Transverse colon (tissue), 4 donors: ENCODE measurements around the gene HOXC4. TPM values are rescaled to one million over a fixed set of nuclear protein-coding genes. Genes with fewer than 3 reads are reported as not detected.

Source experiments
- DNase-seq: peaks from one replicate; pipeline ENCODE4 v3.0.0-alpha.2; 2019
- H3K27ac ChIP-seq, 4 donors: fragments of 200-600 bp; sonication (generic); 2 replicates each; pipeline ENCODE4 v1.5.1; 2016 to 2018; ENCODE audit warnings: inconsistent platforms in 4 of 4
- H3K27me3 ChIP-seq: fragments of 200-600 bp; sonication (generic); 2 replicates; pipeline ENCODE4 v1.5.1; 2017; ENCODE audit warnings: inconsistent platforms
- H3K36me3 ChIP-seq, 4 donors: fragments of 200-600 bp; sonication (generic); 2 replicates each; pipeline ENCODE4 v1.5.1; 2017 to 2019; ENCODE audit warnings: inconsistent platforms in 4 of 4
- H3K4me1 ChIP-seq, 4 donors: fragments of 200-600 bp; sonication (generic); 2 replicates each; pipeline ENCODE4 v1.5.1; 2017 to 2020; ENCODE audit warnings: inconsistent platforms in 4 of 4
- H3K4me3 ChIP-seq, 4 donors: fragments of 200-600 bp; sonication (generic); 1 replicate in 1 of 4; 2 replicates in 3 of 4; pipeline versions ENCODE4 v1.5.1 to v1.6.1; 2017 to 2019; ENCODE audit warnings: inconsistent platforms in 4 of 4
- H3K9me3 ChIP-seq, 2 donors: fragments of 200-600 bp; sonication (generic); 2 replicates each; pipeline ENCODE4 v1.5.1; 2017 to 2019; ENCODE audit warnings: inconsistent platforms in 2 of 2
- EP300 ChIP-seq: sonication (generic); formaldehyde crosslinking; IDR thresholded peaks from one replicate; pipeline ENCODE4 v1.6.1; 2017; ENCODE audit warnings: antibody characterized with exemption, low read depth
- POLR2A ChIP-seq: fragments of 450-650 bp; IDR thresholded peaks from one replicate; pipeline ENCODE4 v1.6.1; 2016; ENCODE audit warnings: antibody characterized with exemption, mild to moderate bottlenecking, moderate library complexity
- POLR2AphosphoS5 ChIP-seq, 3 donors: sonication (generic); formaldehyde crosslinking; IDR thresholded peaks; one replicate each; pipeline ENCODE4 v1.6.1; 2016; ENCODE audit warnings: antibody characterized with exemption in 3 of 3
- WGBS, 2 donors: methylation state at CpG; one replicate each; pipeline ENCODE4 v1.1.5; 2018; ENCODE audit warnings: low coverage in 1 of 2; 5-methylcytosine and 5-hydroxymethylcytosine counted together
- in situ Hi-C, 4 donors: fragments of 200-750 bp; cut with MboI; loops; one replicate each; pipeline versions ENCODE4 v1.15.0 to v1.15.1; 2017; ENCODE audit warnings: low sequenced_read_pairs in 3 of 4, low pct_ligation_motif_present in 1 of 4, low pct_unique_long_range_greater_than_20kb in 1 of 4
- intact Hi-C: fragments of 100-400 bp; cut with DNase I; formaldehyde crosslinking; loops from one replicate; pipeline ENCODE4 v1.15.1; 2023; ENCODE audit warnings: low total_unique reads
- total RNA-seq, 4 donors: library from RNA; depleted of rRNA; stranded (reverse); fragments of >200 nt; gene quantifications; one replicate each; pipeline ENCODE4 v1.1.0, GENCODE V29; 2016
- TF ChIP-seq, protein P1 (sequence below), 5 experiments: fragments of 200-600 bp in 3 of 5; fragments of 450-650 bp in 2 of 5; sonication (generic) in 3 of 5; IDR thresholded peaks; 1 replicate in 2 of 5; 2 replicates in 3 of 5; pipeline ENCODE4 v1.5.1; 2016 to 2017; ENCODE audit warnings: antibody characterized with exemption in 5 of 5, inconsistent platforms in 3 of 5, mild to moderate bottlenecking in 2 of 5, moderate library complexity in 1 of 5

The HOXC4 gene
- total RNA-seq = under 1 TPM in 2 of 4 donors, not detected in 2; 0.64 to 0.68 TPM

DNA sequence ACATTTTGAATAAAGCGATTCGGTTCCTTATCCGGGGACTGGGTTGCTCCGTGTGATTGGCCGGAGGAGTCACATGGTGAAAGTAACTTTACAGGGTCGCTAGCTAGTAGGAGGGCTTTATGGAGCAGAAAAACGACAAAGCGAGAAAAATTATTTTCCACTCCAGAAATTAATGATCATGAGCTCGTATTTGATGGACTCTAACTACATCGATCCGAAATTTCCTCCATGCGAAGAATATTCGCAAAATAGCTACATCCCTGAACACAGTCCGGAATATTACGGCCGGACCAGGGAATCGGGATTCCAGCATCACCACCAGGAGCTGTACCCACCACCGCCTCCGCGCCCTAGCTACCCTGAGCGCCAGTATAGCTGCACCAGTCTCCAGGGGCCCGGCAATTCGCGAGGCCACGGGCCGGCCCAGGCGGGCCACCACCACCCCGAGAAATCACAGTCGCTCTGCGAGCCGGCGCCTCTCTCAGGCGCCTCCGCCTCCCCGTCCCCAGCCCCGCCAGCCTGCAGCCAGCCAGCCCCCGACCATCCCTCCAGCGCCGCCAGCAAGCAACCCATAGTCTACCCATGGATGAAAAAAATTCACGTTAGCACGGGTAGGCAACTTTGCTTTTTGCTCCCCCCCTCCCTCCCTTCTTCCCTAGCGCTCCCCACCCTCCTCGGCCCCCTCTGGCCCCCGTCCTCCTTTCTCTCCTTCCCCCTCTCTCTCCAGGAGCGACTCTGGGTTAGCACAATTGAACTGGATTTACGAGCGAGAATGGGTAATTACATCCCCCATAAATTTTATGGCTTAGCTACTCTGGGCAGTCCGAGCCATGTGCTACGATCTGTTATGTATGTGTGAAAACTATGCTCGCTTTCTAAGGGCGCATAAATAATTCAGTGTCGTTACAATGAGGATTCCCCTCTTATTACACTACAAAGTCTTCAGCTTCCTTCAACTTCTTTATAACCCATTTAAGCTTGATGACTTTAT, at the start of gene HOXC4:
TSS of gene HOXC4 (plus strand) at position 85 of the 991 bp plus-strand sequence. CDS start at position 173, 88 bp downstream.
- TF ChIP-seq, protein P1, sequence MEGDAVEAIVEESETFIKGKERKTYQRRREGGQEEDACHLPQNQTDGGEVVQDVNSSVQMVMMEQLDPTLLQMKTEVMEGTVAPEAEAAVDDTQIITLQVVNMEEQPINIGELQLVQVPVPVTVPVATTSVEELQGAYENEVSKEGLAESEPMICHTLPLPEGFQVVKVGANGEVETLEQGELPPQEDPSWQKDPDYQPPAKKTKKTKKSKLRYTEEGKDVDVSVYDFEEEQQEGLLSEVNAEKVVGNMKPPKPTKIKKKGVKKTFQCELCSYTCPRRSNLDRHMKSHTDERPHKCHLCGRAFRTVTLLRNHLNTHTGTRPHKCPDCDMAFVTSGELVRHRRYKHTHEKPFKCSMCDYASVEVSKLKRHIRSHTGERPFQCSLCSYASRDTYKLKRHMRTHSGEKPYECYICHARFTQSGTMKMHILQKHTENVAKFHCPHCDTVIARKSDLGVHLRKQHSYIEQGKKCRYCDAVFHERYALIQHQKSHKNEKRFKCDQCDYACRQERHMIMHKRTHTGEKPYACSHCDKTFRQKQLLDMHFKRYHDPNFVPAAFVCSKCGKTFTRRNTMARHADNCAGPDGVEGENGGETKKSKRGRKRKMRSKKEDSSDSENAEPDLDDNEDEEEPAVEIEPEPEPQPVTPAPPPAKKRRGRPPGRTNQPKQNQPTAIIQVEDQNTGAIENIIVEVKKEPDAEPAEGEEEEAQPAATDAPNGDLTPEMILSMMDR (IDR thresholded peaks at IDR 0.05) = no peak
- TF ChIP-seq EP300 = no peak
- 4 to 18% methylated on average over 11 to 52 of the region's 52 CpGs for WGBS, 2 donors
- Histone ChIP-seq H3K27ac (peak within 1 kb of the TSS; percentile 25 to 64 (median 52)), H3K27me3 (peaks cover 100% of the 10 kb centered on the region), H3K4me1 (peaks cover 0 to 33% (median 16%) of the 10 kb centered on the region in 4 donors), H3K36me3 (no peaks in the 10 kb centered on the region), H3K9me3 (no peaks in the 10 kb centered on the region), H3K4me3 (peak within 1 kb of the TSS; percentile 28 to 46 (median 41))
- peak; percentile 21 for DNase-seq
- in situ Hi-C loops (no loop called here), intact Hi-C loops (no loop called here)

DNA sequence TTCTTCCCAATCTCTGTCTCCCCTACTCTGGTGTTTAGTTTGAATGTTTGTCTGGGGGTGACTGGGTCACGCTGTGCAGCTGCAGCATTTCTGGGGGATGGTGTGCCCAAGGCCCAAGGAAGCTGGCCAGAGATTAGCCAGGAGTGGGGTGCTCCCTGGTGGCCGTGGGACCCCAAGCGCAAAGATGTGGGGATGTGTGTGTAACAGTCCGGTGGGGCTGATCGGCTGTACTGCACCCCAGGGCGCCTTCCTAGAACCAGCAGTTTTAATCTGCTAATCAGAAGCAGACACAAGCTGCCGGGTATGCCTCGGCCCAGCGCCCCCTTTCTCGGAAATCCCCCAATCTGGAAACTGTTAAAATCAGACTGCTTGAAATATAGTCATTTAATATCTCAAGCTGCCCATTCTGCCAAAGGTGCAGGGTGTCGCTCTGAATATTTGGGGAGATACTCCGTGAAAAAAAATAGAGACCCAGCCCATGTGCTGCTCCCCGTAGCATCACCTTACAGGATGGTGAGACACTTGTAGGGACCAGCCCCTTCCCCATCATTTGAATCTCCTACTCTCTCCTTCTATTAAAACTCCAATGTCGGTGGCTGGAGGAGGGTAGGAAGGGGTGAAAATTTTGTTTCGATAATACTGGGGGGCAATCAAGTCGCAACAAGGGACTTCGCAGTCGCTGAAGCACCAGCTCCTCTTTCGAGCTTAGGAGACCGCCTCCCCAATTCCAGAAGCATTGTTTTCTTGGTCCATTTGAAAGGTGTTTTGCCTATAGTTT, 49.4 kb upstream of the HOXC4 start:
- peaks cover 4 to 27% (median 21%) of the 10 kb centered on the region in 4 donors for H3K4me1 ChIP-seq
- peaks cover 98% of the 10 kb centered on the region for H3K27me3 ChIP-seq
- H3K27ac ChIP-seq = no peak overlapping the region
- TF ChIP-seq, protein P1 (IDR thresholded peaks at IDR 0.05) = no peak
- TF ChIP-seq EP300 (no peak), POLR2AphosphoS5 (IDR thresholded peaks at IDR 0.05) (no peak), POLR2A (no peak)
- no peak overlapping the region for H3K4me3 ChIP-seq
- 40 to 60% methylated on average over 5 to 20 of the region's 20 CpGs for WGBS, 2 donors
- H3K36me3 ChIP-seq = no peaks in the 10 kb centered on the region
- DNase-seq = no peak
- in situ Hi-C loops = no loop called here
- intact Hi-C loops = no loop called here
- H3K9me3 ChIP-seq = no peaks in the 10 kb centered on the region

DNA sequence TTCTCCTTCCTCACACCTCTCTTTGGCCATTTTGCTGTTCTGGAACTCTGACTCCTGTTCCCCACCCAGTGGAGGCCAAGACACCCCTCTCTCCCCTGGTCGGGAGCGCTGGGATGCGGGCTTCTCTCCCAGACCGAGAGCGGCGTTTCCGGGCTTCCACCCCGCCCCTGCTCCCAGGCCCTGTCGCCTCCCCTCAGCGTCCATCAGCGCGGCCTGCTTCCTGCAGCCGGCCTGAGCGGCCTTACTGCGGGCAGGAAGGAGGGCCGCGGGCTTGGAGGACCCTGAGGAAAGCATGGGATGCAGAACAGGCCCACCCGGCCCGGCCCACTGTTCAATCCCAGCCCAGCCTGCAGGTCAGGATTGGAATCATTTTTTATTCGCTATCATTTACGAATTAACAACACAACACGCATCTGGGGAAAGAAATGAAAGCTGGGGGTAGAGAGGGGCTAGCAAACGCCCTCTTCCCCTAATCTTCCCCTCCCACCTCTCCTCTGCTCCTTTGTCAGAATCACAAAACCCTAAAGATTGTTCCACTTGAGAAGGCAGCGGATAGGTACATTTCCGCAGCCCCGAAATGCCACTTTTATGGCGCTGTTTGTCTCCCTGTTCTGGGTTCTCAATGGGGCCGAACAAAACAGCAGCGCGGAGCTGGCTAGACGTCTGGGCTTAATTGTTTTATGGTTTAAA, 48.6 kb upstream of the HOXC4 start:
- DNase-seq = no peak
- in situ Hi-C loops (loop anchor here in 2 of 4 donors (5.0 kb wide), 2 partner anchors 187 to 197 kb away; no protein-coding TSS in a partner anchor), intact Hi-C loops (loop anchor here (5.0 kb wide), 2 partner anchors 187 to 202 kb away; no protein-coding TSS in a partner anchor)
- Histone ChIP-seq H3K27ac (no peak overlapping the region), H3K27me3 (peaks cover 98% of the 10 kb centered on the region), H3K36me3 (no peaks in the 10 kb centered on the region), H3K9me3 (no peaks in the 10 kb centered on the region), H3K4me1 (peaks cover 1 to 25% (median 20%) of the 10 kb centered on the region in 4 donors), H3K4me3 (no peak overlapping the region)
- 36% methylated on average over 31 of the region's 31 CpGs; no CpG with 5 or more reads in 1 of the 2 donors for WGBS, 2 donors
- TF ChIP-seq, protein P1 (IDR thresholded peaks at IDR 0.05) = no peak
- TF ChIP-seq EP300 = no peak
- no peak for TF ChIP-seq POLR2A
